Activated CD4-positive, CD25-positive, alpha-beta regulatory T cell (primary cell): ENCODE results near the gene PSMB3.

Experiments used
- DNase-seq, 4 experiments: peaks; one replicate each; lab custom pipeline; 2025; lab: John Stamatoyannopoulos, UW

The PSMB3 gene

GRCh38 chr17:38752308-38753070 lies at the start of gene PSMB3:
PSMB3 (plus strand) TSS chr17:38752741; CDS start chr17:38752827, 86 bp downstream.
- DNase-seq, result peak; percentile 78 to 87 (median 86)

GRCh38 chr17:38702916-38703741 lies 49.4 kb upstream of the PSMB3 start:
- no peak for DNase-seq

DNA sequence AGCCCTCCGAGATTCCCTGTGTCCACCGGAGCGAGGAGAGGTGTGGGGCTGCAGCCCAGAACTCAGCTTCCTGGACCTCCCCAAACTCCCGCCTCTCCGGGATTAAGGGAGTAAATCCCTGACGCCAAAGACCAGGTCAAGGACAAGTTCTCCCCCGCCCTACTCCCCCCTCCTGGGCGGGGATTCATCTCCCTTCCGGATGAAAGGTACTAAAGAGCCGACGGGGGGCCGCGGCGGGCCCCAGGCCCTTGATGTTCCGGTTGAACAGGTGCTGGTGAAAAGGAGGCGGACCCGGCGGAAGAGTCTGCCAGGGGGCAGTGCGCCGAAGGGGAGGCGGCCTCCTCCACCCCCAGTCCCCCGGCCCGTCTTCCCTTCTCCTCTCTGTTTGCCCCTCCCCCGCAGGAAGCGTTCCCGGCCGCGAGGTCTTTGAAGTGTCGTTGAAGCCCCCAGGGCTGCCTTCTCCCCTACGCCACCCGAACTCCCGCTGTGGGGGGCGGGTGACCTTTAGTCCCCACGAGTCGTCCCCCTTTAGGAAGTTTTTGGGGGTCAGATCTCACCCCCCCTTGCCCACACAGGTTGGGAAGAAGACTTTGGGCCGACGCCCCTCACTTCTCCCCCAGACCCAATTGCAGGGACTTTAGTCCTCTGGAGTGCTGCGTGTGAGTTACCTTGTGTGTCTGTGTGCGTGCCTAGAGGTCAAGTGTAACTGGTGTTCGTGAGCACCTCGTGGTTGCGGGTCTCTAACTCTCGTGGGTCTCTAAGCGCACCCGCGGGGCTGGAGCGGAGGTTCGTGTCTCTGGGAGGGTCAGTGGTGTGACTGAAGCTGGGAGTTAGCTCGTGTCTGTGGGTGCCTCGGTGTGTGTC lies 48.6 kb upstream of the PSMB3 start:
- peak; percentile 53 to 76 (median 68) for DNase-seq

GRCh38 chr17:38704606-38705522 lies 47.7 kb upstream of the PSMB3 start, which contains the start of gene MLLT6:
MLLT6 (plus strand) TSS chr17:38705273; CDS start chr17:38705633, 360 bp downstream.
- peak; percentile 61 to 76 (median 69) for DNase-seq

- no peak for DNase-seq
These were observed 47.1 kb upstream of the PSMB3 start for GRCh38 chr17:38705523-38705802.

DNA sequence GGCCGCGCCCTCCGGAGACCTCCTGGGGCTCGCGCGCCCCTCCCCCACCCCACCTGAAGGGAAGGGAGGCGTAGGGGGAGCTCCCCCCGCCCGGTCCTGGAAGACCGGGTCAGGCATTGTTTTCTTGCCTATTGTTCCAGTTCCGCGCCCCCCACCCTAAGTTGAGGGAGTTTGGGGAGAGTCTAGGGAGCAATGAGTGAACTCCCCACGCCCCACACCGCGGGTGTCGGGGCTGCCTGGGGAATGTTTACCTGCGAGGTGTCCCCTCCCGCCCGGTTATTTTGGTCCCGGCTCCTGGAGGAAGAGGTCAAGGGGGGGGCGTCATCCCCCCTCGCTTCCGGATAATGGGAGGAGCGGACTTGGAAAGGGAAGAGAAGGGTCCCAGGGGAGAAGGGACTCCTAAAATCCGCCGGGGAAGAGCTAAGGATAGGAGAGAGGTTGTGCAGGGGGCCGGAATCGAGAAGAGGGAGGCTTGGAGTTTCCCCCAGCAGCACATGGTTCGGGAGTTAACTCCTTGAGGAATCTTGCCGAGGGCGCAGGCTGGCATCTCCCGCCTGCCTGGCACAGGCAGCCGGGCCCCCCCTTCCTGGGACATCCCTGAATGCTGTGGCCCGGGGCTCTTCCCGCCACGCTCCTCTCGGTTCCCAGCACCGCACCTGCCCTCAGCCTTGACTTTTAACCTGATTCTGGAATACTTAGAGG lies 46.6 kb upstream of the PSMB3 start:
- DNase-seq, result peak in 2 of 4 experiments; percentile 18 to 47

DNA sequence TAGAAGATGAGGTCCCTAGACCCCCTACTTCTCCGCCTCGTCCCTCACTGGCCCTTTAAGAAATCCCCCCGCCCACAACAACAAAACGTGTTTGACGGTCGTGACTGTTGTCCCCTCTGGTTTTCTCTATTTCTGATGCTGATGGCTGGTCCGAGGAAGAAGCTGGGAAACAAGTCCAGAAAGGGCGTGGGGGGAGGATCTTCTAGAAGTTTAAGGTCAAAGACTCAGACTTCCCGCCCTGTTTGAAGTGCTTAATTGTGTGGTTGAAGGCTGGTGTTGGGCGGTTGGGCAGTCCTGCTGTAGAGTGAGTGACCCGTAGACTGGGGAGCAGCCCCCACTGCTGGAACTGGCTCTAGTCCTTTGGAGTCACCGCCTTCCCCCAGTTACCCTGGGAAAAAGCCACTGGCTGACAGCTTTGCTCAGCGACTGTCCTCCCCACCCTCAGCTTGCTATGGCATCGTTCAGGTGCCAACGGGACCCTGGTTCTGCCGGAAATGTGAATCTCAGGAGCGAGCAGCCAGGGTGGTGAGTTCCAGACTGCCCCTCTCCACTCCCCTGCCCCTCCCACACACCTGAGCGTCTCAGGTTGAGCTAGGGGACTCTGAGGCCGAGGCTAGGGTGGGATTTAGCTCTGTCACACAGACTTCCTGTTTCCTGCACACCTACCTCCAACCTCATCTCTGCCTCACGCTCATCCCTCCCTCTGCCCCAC lies 45.9 kb upstream of the PSMB3 start:
- DNase-seq, result no peak

- DNase-seq, result no peak
These were observed 44.7 kb upstream of the PSMB3 start for GRCh38 chr17:38707678-38708351.

GRCh38 chr17:38709104-38709820 lies 43.3 kb upstream of the PSMB3 start:
- no peak for DNase-seq

GRCh38 chr17:38709864-38710603 lies 42.5 kb upstream of the PSMB3 start:
- DNase-seq, result no peak

- DNase-seq, result no peak
These were observed 42.0 kb upstream of the PSMB3 start for GRCh38 chr17:38710604-38710962.

- no peak for DNase-seq
These were observed 41.6 kb upstream of the PSMB3 start for GRCh38 chr17:38710985-38711384.

DNA sequence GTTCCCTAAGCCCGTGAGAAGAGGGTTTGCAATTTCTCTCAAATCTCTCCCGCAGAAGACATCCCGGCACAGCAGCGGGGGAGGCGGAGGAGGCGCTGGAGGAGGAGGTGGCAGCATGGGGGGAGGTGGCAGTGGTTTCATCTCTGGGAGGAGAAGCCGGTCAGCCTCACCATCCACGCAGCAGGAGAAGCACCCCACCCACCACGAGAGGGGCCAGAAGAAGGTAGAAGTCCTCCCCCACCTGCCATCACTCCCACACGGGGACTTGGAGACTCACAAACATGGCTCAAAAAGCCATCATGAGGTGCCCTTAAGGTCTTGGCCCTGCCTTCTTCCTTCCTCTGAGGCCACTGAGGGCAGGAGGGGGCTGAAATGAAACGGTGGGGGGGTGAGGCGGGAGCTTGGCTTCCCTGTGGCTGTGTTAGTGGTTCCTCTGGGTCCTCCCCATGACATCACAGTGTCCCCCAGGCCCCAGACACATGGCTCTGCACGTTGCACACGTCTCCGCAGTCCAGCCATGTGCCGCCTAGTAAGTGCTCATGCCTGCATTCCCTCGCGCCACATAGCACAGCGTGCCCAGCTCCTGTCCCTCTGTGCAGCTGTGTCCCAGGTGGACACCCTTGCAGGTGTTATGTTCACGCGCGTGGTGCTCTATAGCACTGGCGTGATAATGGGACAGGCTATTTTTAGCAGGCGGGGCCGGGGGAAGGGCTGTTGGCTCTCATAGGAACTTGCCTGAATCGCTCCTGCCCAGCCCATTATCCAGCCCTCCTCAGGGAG lies 40.6 kb upstream of the PSMB3 start:
- DNase-seq, result no peak

DNA sequence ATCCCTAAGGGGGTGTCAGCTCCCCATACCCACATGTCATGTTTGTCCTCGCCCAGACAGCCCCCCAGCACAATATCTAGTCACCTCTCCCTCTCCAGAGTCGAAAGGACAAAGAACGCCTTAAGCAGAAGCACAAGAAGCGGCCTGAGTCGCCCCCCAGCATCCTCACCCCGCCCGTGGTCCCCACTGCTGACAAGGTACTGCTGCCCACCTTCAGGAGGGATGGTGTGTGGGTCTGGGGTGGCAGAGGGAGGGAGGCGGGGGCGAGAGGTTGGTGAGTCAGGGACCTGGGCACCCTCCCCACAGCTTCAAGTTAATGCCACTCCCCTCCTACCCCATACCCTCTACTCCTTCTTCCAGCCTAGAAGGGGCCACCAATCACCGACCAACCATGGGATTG lies 39.9 kb upstream of the PSMB3 start:
- no peak for DNase-seq

GRCh38 chr17:38713456-38714075 lies 39.0 kb upstream of the PSMB3 start:
- no peak for DNase-seq

GRCh38 chr17:38715216-38715943 lies 37.2 kb upstream of the PSMB3 start:
- DNase-seq, result no peak
